Calu3 (cell line): ENCODE results near the gene RAD23B. TPM values are rescaled to one million over a fixed set of nuclear protein-coding genes. Genes with fewer than 3 reads are reported as not detected.

Experiments
- BruUV-seq: library from RNA; stranded (reverse); fragments of 400-500 nt; replicated peaks from 2 replicates; lab custom pipeline; 2021; lab: Mats Ljungman, UMichigan
- CTCF ChIA-PET: fragments of 300-600 bp; sonication (Branson Sonifier 250); formaldehyde crosslinking; loops from one replicate; lab custom pipeline; 2022; ENCODE audit warnings: antibody characterized with exemption; lab: Charles Lee
- DNase-seq: peaks from one replicate; pipeline ENCODE4 v3.0.0; 2022
- H3K27ac Mint-ChIP-seq: one replicate; pipeline ENCODE4 v1.8.0; 2022; ENCODE audit warnings: mixed read lengths; ENCODE audit not compliant: unreplicated experiment
- H3K27me3 Mint-ChIP-seq: one replicate; pipeline ENCODE4 v1.8.0; 2022; ENCODE audit warnings: mixed read lengths; ENCODE audit not compliant: unreplicated experiment
- H3K36me3 Mint-ChIP-seq: one replicate; pipeline ENCODE4 v1.8.0; 2022; ENCODE audit warnings: mild to moderate bottlenecking, moderate library complexity, mixed read lengths; ENCODE audit not compliant: insufficient read depth, unreplicated experiment
- H3K4me1 Mint-ChIP-seq: one replicate; pipeline ENCODE4 v1.8.0; 2022; ENCODE audit warnings: mild to moderate bottlenecking, low read depth, mixed read lengths; ENCODE audit not compliant: unreplicated experiment
- H3K4me3 Mint-ChIP-seq: one replicate; pipeline ENCODE4 v1.8.0; 2022; ENCODE audit warnings: mild to moderate bottlenecking, low read depth, moderate library complexity, mixed read lengths; ENCODE audit not compliant: unreplicated experiment
- H3K9me3 Mint-ChIP-seq: one replicate; pipeline ENCODE4 v1.8.0; 2022; ENCODE audit warnings: low read depth, mixed read lengths; ENCODE audit not compliant: unreplicated experiment
- CTCF ChIP-seq: fragments of 200-600 bp; IDR thresholded peaks from one replicate; pipeline ENCODE4 v1.8.0; 2022; ENCODE audit warnings: antibody characterized with exemption; ENCODE audit not compliant: unreplicated experiment
- intact Hi-C: fragments of 100-400 bp; cut with micrococcal nuclease; formaldehyde crosslinking; loops from one replicate; pipeline ENCODE4 v1.10.0; 2022; ENCODE audit not compliant: unreplicated experiment
- total RNA-seq: library from RNA; stranded (reverse); gene quantifications from 2 replicates; pipeline ENCODE4 v1.2.3, GENCODE V29; 2022

Gene RAD23B
- total RNA-seq, 1 experiment from 2014 or later = 82.3 TPM

- H3K27me3 Mint-ChIP-seq = no peaks in the 10 kb centered on the region
- H3K4me3 Mint-ChIP-seq = no peak overlapping the region
- CTCF ChIA-PET = no interaction called here
- no peak overlapping the region for H3K27ac Mint-ChIP-seq
- intact Hi-C loops = no loop called here
- H3K4me1 Mint-ChIP-seq = peaks cover 21% of the 10 kb centered on the region
- BruUV-seq = no TSS peak
- no peaks in the 10 kb centered on the region for H3K9me3 Mint-ChIP-seq
- no peak for TF ChIP-seq CTCF
- peaks cover 43% of the 10 kb centered on the region for H3K36me3 Mint-ChIP-seq
- DNase-seq = no peak
Measured at GRCh38 chr9:107313555-107314096, 30.5 kb downstream of the RAD23B start.

- Mint-ChIP-seq H3K9me3 (no peaks in the 10 kb centered on the region), H3K36me3 (peaks cover 35% of the 10 kb centered on the region), H3K27me3 (no peaks in the 10 kb centered on the region), H3K27ac (no peak overlapping the region), H3K4me1 (peaks cover 21% of the 10 kb centered on the region), H3K4me3 (no peak overlapping the region)
- CTCF ChIA-PET = no interaction called here
- TSS peak; percentile 5 for BruUV-seq
- no peak for DNase-seq
- TF ChIP-seq CTCF = no peak
- intact Hi-C loops = no loop called here
Measured at GRCh38 chr9:107314763-107315162, 31.7 kb downstream of the RAD23B start.

- TF ChIP-seq CTCF = no peak
- CTCF ChIA-PET = no interaction called here
- no peak for DNase-seq
- Mint-ChIP-seq H3K4me3 (no peak overlapping the region), H3K27ac (peak overlapping the region; percentile 27), H3K27me3 (no peaks in the 10 kb centered on the region), H3K9me3 (no peaks in the 10 kb centered on the region), H3K4me1 (peaks cover 21% of the 10 kb centered on the region), H3K36me3 (peaks cover 32% of the 10 kb centered on the region)
- no TSS peak for BruUV-seq
- intact Hi-C loops = no loop called here
Measured at GRCh38 chr9:107316795-107317661, 33.9 kb downstream of the RAD23B start.

GRCh38 chr9:107322643-107323042, 39.6 kb downstream of the RAD23B start:
- no peaks in the 10 kb centered on the region for H3K9me3 Mint-ChIP-seq
- H3K27me3 Mint-ChIP-seq = no peaks in the 10 kb centered on the region
- CTCF ChIA-PET = no interaction called here
- no peak overlapping the region for H3K27ac Mint-ChIP-seq
- peaks cover under 1% of the 10 kb centered on the region for H3K4me1 Mint-ChIP-seq
- peaks cover 25% of the 10 kb centered on the region for H3K36me3 Mint-ChIP-seq
- no peak for TF ChIP-seq CTCF
- no peak overlapping the region for H3K4me3 Mint-ChIP-seq
- intact Hi-C loops = loop anchor here (5.0 kb wide), 1 partner anchor 35 kb away; no protein-coding TSS in a partner anchor
- no TSS peak for BruUV-seq
- no peak for DNase-seq
